ENCODE results near the gene GTF3A.

GTF3A gene

GRCh38 chr13:27406178-27406939 is 18.1 kb upstream of the GTF3A start:
- no peak for DNase-seq

- no peak for DNase-seq
Observed at GRCh38 chr13:27408074-27408473, 16.3 kb upstream of the GTF3A start.

GRCh38 chr13:27409013-27409412 is 15.4 kb upstream of the GTF3A start:
- DNase-seq: no peak

- no peak for DNase-seq
Observed at GRCh38 chr13:27411341-27411740, 13.1 kb upstream of the GTF3A start.

GRCh38 chr13:27415116-27415515 is 9.3 kb upstream of the GTF3A start:
- no peak for DNase-seq

GRCh38 chr13:27419328-27419727 is 5.1 kb upstream of the GTF3A start:
- no peak for DNase-seq

- no peak for DNase-seq
Observed at GRCh38 chr13:27421101-27421871, 3.1 kb upstream of the GTF3A start.

GRCh38 chr13:27423333-27423732 is 1.1 kb upstream of the GTF3A start:
- no peak for DNase-seq

GRCh38 chr13:27425158-27425917 is 919 bp downstream of the GTF3A start:
- DNase-seq: peak; percentile 80

GRCh38 chr13:27425918-27426630 is 1.7 kb downstream of the GTF3A start:
- peak; percentile 85 for DNase-seq

- no peak for DNase-seq
Observed at GRCh38 chr13:27427641-27428040, 3.2 kb downstream of the GTF3A start.

- DNase-seq: peak; percentile 41
Observed at GRCh38 chr13:27428160-27428559, 3.7 kb downstream of the GTF3A start.

GRCh38 chr13:27432180-27432579 is 7.8 kb downstream of the GTF3A start:
- no peak for DNase-seq

- no peak for DNase-seq
Observed at GRCh38 chr13:27432611-27433210, 8.3 kb downstream of the GTF3A start.

- DNase-seq: no peak
Observed at GRCh38 chr13:27437126-27437525, 12.7 kb downstream of the GTF3A start.

- DNase-seq: no peak
Observed at GRCh38 chr13:27440408-27440807, 16.0 kb downstream of the GTF3A start.

- DNase-seq: peak; percentile 56
Observed at GRCh38 chr13:27442071-27442647, 17.7 kb downstream of the GTF3A start.

- no peak for DNase-seq
Observed at GRCh38 chr13:27442797-27443196, 18.4 kb downstream of the GTF3A start.

GRCh38 chr13:27446986-27447583 is 22.7 kb downstream of the GTF3A start:
- no peak for DNase-seq

- DNase-seq: no peak
Observed at GRCh38 chr13:27448308-27448707, 23.9 kb downstream of the GTF3A start.

- DNase-seq: no peak
Observed at GRCh38 chr13:27449081-27449603, 24.7 kb downstream of the GTF3A start.
